GM18951 (cell line): ENCODE results near the gene ACSL4.
"Not testable (repeated sequence)": the region's sequence is repeated elsewhere in the genome, so short reads cannot be mapped to it uniquely, and the experiment has no call there.

ENCODE experiments used
- POLR2A ChIP-seq: IDR thresholded peaks from 4 replicates; pipeline ENCODE4 v1.6.1; 2011; ENCODE audit warnings: mild to moderate bottlenecking; ENCODE audit not compliant: insufficient read length, insufficient read depth; ENCODE audit errors: extremely low read depth
- in situ Hi-C: fragments of 300-500 bp; cut with MboI; formaldehyde crosslinking; loops from one replicate; pipeline ENCODE4 v1.12.0; 2022; ENCODE audit warnings: low sequenced_read_pairs, mixed read lengths, inconsistent platforms; ENCODE audit not compliant: unreplicated experiment

The ACSL4 gene

GRCh38 chrX:109747681-109748080 is 14.6 kb upstream of the ACSL4 start:
- no peak for TF ChIP-seq POLR2A
- in situ Hi-C loops, result no loop called here

GRCh38 chrX:109742722-109743121 is 9.7 kb upstream of the ACSL4 start:
- TF ChIP-seq POLR2A, result no peak
- in situ Hi-C loops, result no loop called here

- in situ Hi-C loops, result not testable (repeated sequence)
Observed at GRCh38 chrX:109740896-109741295, 7.8 kb upstream of the ACSL4 start.

- no peak for TF ChIP-seq POLR2A
- in situ Hi-C loops, result no loop called here
Observed at GRCh38 chrX:109740433-109740809, 7.4 kb upstream of the ACSL4 start.

GRCh38 chrX:109739625-109740432 is 6.8 kb upstream of the ACSL4 start:
- TF ChIP-seq POLR2A, result no peak
- in situ Hi-C loops, result no loop called here

GRCh38 chrX:109735202-109735744 is 2.2 kb upstream of the ACSL4 start:
- in situ Hi-C loops, result no loop called here
- no peak for TF ChIP-seq POLR2A

- in situ Hi-C loops, result no loop called here
- no peak for TF ChIP-seq POLR2A
Observed at GRCh38 chrX:109733613-109734083, 591 bp upstream of the ACSL4 start.

GRCh38 chrX:109732017-109732801 is 848 bp downstream of the ACSL4 start:
- TF ChIP-seq POLR2A, result no peak
- in situ Hi-C loops, result no loop called here

- no peak for TF ChIP-seq POLR2A
- in situ Hi-C loops, result loop anchor here (10.0 kb wide), 1 partner anchor 157 kb away; no protein-coding TSS in a partner anchor
Observed at GRCh38 chrX:109728173-109728535, 4.9 kb downstream of the ACSL4 start.

GRCh38 chrX:109724971-109725370 is 8.1 kb downstream of the ACSL4 start:
- in situ Hi-C loops, result loop anchor here (10.0 kb wide), 1 partner anchor 160 kb away; no protein-coding TSS in a partner anchor

- in situ Hi-C loops, result loop anchor here (10.0 kb wide), 1 partner anchor 164 kb away; no protein-coding TSS in a partner anchor
- TF ChIP-seq POLR2A, result no peak
Observed at GRCh38 chrX:109720947-109721346, 12.1 kb downstream of the ACSL4 start.

- TF ChIP-seq POLR2A, result no peak
- in situ Hi-C loops, result loop anchor here (5.0 to 10.0 kb wide), 2 partner anchors 46 to 138 kb away; no protein-coding TSS in a partner anchor
Observed at GRCh38 chrX:109719264-109719663, 13.8 kb downstream of the ACSL4 start.

- no peak for TF ChIP-seq POLR2A
Observed at GRCh38 chrX:109716431-109717028, 16.5 kb downstream of the ACSL4 start.

GRCh38 chrX:109714340-109714958 is 18.6 kb downstream of the ACSL4 start:
- no peak for TF ChIP-seq POLR2A
- in situ Hi-C loops, result loop anchor here (10.0 kb wide), 1 partner anchor 50 kb away; no protein-coding TSS in a partner anchor

More at GRCh38 chrX:109716431-109717028, 16.5 kb downstream of the ACSL4 start:
- in situ Hi-C loops, result loop anchor here (5.0 to 10.0 kb wide), 2 partner anchors 48 to 141 kb away; no protein-coding TSS in a partner anchor
